Muscle layer of colon (tissue), 2 donors: ENCODE data around the gene NECTIN4.

ENCODE experiments used
- H3K27ac ChIP-seq: one replicate; pipeline ENCODE4 v1.7.0; 2013; ENCODE audit warnings: low read depth, mild to moderate bottlenecking, low read length, moderate library complexity
- H3K27me3 ChIP-seq, 2 donors: one replicate each; pipeline ENCODE4 v1.7.0; 2013; ENCODE audit warnings: low read length in 2 of 2, mild to moderate bottlenecking in 2 of 2; ENCODE audit not compliant: insufficient read depth in 2 of 2, control insufficient read depth in 1 of 2
- H3K36me3 ChIP-seq: one replicate; pipeline ENCODE4 v1.7.0; 2013; ENCODE audit warnings: mild to moderate bottlenecking, low read length; ENCODE audit not compliant: insufficient read depth
- H3K4me1 ChIP-seq: one replicate; pipeline ENCODE4 v1.7.0; 2013; ENCODE audit warnings: mild to moderate bottlenecking, low read length; ENCODE audit not compliant: insufficient read depth
- H3K4me3 ChIP-seq, 2 donors: one replicate each; pipeline ENCODE4 v1.7.0; 2013; ENCODE audit warnings: low read length in 2 of 2, low read depth in 1 of 2, mild to moderate bottlenecking in 1 of 2, moderate library complexity in 1 of 2
- H3K9ac ChIP-seq: one replicate; pipeline ENCODE4 v1.7.0; 2013; ENCODE audit warnings: low read length
- H3K9me3 ChIP-seq: one replicate; pipeline ENCODE4 v1.7.0; 2013; ENCODE audit warnings: mild to moderate bottlenecking, low read length
- donor health status: abdominal sarcoma.
- donor health status: Adenocarcinoma of cecum.

Gene NECTIN4

DNA sequence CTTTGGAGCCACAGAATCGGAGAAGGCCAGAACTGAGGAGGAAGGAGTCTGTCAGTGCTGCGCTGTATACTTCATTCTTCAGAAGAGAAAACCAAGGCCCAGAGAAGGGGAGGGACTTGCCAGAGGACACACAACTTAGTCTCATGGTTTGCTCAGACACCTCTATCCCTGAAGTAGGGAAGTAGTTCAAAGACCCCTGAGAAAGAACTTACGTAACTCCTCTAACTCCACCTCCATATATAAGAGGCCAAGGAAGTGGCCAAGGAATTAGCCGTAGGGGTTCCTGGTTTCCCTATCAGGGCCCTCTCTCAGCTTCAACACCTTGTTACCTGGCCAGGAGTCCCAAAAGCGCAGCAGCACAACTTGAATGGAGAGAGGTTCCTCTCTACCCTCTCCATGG is 580 bp upstream of the NECTIN4 start:
- Histone ChIP-seq H3K4me3 (no peak overlapping the region), H3K9ac (no peak overlapping the region), H3K27ac (no peak overlapping the region), H3K27me3 (no peaks in the 10 kb centered on the region), H3K9me3 (no peaks in the 10 kb centered on the region), H3K4me1 (no peaks in the 10 kb centered on the region), H3K36me3 (no peaks in the 10 kb centered on the region)

DNA sequence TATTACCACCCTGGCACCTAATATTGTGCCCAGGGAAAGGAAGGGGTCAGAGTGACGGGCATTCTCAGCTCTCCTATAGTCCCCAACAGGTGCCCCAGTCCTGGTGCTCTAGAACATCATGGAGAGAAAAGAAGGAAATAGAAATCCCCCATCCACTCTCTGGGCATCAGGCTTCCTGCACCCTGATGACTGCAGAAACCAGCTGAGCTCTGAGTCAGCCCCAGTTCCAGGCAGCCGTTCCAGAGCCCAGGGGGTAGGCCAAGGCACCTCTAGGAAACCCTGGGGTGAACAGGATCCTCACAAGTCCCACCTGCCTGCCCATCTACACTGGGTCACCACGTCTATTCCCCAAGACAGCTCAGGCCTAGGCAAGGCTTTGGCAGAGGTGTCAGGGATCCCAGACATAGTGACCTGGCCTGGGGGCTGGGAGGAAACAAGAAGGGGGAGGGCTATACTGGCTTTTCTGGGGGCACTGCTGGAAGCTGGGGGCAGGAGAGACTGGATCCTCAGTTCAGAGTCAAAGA is 709 bp downstream of the NECTIN4 start:
- Histone ChIP-seq H3K36me3 (no peaks in the 10 kb centered on the region), H3K4me3 (no peak overlapping the region), H3K4me1 (no peaks in the 10 kb centered on the region), H3K9ac (no peak overlapping the region), H3K9me3 (no peaks in the 10 kb centered on the region), H3K27ac (no peak overlapping the region), H3K27me3 (no peaks in the 10 kb centered on the region)

DNA sequence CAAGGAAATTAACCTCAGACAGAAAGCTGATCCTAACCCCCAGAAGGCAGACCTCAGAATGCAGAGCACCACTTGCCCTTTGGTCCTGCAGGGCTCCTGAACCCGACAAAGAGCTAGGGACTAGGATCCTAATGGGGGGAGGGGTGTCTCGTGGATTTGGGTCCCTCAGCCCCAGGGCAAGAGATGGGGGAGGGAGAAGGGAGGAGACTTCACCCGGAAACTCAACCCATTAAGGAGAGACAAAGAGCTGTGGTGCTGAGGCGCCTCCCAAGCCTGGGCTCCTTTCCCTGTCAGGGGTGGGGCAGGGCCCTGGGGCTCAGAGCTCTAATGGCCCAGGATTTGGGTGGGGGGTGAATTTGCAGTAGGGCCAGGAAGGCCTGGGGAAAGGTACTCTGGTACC is 2.9 kb downstream of the NECTIN4 start:
- Histone ChIP-seq H3K27ac (no peak overlapping the region), H3K4me3 (no peak overlapping the region), H3K4me1 (no peaks in the 10 kb centered on the region), H3K9ac (no peak overlapping the region), H3K36me3 (no peaks in the 10 kb centered on the region), H3K27me3 (no peaks in the 10 kb centered on the region), H3K9me3 (no peaks in the 10 kb centered on the region)

DNA sequence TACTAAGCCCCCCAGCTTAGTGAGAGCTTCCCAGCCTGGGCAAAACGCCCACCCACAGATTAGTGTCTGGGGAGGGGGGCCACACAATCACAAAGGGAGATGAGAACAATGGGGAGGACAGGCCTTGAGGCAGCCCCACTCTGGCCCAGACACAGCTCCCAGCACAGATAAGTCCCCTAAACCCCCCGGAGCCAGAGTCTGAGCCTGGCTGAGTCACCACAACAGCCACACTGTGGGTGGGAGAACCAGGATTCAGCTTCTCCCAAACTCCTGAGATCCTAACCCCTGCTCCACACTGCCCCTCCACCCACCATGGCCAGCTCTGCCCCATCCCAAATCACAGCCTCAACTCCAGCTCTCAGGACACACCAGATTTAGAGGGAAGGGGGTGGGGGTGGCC is 4.2 kb downstream of the NECTIN4 start:
- Histone ChIP-seq H3K9ac (no peak overlapping the region), H3K4me1 (no peaks in the 10 kb centered on the region), H3K4me3 (no peak overlapping the region), H3K27ac (no peak overlapping the region), H3K36me3 (no peaks in the 10 kb centered on the region), H3K27me3 (no peaks in the 10 kb centered on the region), H3K9me3 (no peaks in the 10 kb centered on the region)

DNA sequence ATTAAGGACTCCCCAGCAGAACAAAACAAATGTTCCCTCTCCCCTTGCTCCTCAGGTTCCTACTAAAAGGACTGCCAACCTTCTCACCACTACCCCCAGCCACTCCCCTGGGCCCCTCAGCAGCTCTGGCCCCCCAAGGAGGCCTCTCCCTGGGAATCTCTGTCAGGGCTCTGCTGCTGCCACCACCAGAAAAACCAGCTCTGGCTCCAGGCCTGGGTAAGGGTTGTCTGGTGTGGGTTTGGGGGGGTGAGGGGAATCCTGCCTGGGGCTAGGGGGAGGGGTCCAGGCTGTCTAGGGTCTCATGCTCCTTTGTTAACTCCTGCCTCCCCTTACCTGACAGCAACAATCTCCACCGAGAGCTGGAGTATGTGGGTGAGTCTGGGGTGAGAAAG is 4.8 kb downstream of the NECTIN4 start:
- Histone ChIP-seq H3K36me3 (no peaks in the 10 kb centered on the region), H3K4me3 (no peak overlapping the region), H3K4me1 (no peaks in the 10 kb centered on the region), H3K27me3 (peaks cover 0 to under 1% of the 10 kb centered on the region in 2 donors), H3K9me3 (no peaks in the 10 kb centered on the region), H3K27ac (no peak overlapping the region), H3K9ac (no peak overlapping the region)

DNA sequence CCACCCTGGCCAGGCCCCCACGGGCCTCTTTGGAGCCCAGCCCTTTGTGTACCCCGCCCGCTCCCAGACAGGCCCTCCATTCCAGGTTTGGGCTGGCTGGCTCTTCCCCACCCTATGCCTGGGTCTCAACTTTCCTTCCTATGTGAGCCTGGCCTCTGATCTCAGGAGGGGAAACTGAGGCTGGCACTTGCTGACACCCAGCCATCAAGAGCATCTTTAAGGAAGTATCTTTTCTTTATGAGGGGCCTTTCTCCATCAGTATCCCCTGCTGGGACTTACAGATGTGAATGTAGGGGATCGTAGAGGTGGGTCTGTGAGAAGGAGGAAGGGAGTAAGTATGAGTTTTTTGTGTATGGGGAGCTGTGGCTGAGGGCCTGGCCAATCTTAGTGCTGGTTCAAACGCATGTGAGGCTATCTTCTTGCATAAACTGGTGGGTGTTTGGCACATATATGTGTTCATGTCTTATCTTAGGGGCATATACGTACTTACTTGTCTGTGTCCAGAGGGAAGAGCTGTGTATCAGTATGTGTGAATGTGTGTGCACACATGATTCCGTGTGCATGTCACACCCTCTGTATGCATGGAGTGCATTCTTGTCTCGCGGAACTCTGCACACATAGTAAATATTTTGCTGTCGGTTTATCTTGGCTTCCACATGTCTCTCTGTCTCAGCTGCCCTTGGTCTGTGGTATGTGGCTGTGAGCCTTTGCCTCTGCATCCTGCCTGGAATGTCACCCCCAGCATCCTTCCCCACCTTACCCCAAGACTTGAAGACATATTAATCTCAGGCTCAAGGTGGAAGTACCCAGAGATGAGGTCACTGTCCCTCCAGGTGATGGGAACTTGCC is 5.4 kb downstream of the NECTIN4 start:
- Histone ChIP-seq H3K27me3 (peaks cover 0 to 6% of the 10 kb centered on the region in 2 donors), H3K36me3 (no peaks in the 10 kb centered on the region), H3K9ac (no peak overlapping the region), H3K4me1 (no peaks in the 10 kb centered on the region), H3K27ac (no peak overlapping the region), H3K4me3 (no peak overlapping the region), H3K9me3 (no peaks in the 10 kb centered on the region)

DNA sequence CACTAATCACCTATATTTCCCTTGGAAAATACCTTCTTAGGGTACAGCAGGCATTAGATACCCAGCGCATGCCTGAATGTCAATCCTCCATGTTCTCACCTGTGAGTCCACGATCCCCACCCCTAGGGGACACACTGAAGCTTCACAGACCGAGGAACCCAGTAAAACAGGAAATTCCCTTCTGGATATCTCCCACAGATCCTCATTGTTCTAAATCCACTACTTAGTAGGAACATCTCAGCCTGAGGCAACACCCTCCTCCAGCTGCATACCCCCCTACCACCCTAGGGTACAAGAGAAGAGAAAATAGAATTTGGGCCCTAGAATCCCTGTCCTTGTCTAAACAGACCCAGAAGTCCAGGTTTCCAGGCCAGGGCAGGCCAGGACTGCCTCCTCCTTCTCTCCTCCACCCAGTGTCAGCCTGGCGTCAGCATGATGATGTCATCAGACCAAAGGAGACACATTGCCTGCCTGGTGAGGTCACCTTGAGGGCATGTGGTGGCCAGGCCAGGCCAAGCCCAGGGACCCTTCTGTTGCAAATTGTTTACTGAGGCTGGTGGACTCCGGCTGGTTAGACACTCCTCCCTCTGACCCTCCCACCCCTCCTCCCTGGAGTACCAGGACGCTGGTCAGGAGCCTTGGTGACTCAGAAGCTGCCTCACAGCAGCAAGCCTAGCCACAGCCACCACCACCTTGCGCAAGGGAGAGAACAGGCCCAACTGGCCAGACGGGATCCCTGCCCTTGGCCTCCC is 6.2 kb downstream of the NECTIN4 start:
- no peaks in the 10 kb centered on the region for H3K9me3 ChIP-seq
- H3K4me1 ChIP-seq, result no peaks in the 10 kb centered on the region
- H3K36me3 ChIP-seq, result no peaks in the 10 kb centered on the region
- H3K27me3 ChIP-seq, result peaks cover 0 to 6% of the 10 kb centered on the region in 2 donors
- H3K4me3 ChIP-seq, result no peak overlapping the region
- no peak overlapping the region for H3K27ac ChIP-seq
- no peak overlapping the region for H3K9ac ChIP-seq

DNA sequence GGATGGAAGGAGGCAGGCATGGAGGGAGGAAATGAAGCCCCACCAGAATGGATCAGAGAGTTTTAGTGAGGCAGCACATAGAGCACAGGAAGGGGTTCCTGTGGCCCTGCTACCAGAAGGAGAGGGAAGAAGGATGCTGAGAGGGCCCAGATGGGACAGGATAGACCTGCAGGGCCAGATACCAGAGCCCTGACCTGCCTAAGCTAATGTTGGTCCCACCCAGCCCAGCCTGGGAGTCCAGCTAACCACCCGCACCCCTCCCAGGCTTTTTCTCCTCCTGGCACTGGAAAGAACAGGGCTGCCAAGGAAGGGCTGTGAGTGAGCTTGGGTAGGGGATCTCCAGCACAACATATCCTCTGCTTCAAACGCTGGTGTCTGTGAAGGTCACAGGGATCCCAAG is 6.9 kb downstream of the NECTIN4 start:
- Histone ChIP-seq H3K9ac (no peak overlapping the region), H3K4me1 (no peaks in the 10 kb centered on the region), H3K36me3 (no peaks in the 10 kb centered on the region), H3K27ac (no peak overlapping the region), H3K27me3 (peaks cover 0 to 6% of the 10 kb centered on the region in 2 donors), H3K9me3 (no peaks in the 10 kb centered on the region), H3K4me3 (no peak overlapping the region)

DNA sequence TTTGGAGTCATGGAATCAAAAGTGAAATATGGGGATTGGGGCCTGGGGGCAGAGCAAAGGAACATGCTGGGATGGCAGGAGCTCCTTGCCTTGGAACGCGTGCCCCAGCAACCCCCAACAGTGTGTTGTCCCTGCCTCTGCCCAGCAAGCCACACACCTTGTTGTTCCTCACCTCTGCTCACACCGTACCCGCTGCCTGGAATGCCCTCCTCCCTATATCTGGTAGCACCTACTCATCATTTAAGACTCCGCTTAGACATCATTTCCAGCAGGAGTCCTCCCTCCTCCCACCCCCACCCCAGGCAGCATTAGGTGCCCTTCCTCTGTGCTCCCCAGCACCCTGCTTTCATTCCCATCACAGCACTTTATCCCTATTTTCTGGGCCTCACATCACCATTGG is 7.8 kb downstream of the NECTIN4 start:
- H3K9me3 ChIP-seq, result no peaks in the 10 kb centered on the region
- no peak overlapping the region for H3K4me3 ChIP-seq
- H3K27me3 ChIP-seq, result peaks cover 0 to 6% of the 10 kb centered on the region in 2 donors
- H3K9ac ChIP-seq, result no peak overlapping the region
- H3K27ac ChIP-seq, result no peak overlapping the region
- no peaks in the 10 kb centered on the region for H3K36me3 ChIP-seq
- H3K4me1 ChIP-seq, result no peaks in the 10 kb centered on the region

DNA sequence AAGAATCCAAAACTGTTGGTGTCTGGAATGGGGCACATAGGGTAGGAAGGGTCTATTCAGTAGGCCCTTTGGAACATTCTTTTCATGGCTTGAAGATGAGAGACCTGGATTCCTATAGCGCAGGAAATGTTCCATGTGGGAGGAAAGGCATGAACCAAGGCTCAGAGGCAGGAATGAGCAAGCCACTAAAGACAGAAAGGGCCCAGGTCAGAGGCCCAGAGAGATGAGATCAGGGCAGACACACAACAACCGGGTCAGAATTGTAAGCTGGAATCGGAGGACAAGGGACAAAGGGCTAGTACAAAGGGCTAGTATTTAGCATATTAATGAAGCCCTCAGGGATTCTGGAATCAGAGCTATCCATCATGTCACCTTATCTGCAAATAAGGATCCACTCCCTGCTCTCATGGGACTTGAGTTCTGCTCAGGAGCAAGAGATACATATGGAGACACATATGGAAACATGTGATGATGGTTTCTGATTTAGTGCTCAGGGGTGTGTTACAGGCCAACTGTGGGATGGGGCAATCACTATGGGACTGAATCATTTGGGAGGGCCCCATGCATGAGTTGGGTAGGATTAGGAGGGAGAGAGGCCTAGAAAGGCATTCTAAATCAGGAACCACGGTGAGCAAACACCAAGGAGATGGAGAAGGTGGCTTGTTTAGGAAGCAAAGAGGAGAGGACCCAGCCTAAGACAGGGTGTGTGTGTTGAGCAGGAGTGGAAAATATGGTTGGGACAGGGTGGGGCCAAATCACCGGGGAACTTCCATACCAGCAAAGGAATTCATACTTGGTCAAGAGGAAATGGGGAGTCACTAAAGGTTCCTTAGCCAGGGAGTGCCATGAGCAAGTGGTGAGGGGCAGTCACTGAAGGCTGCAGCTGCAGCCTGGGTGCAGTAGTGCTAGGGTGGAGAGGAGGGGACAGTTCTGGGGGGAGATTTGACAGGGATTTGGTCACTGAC is 8.6 kb downstream of the NECTIN4 start:
- H3K27ac ChIP-seq, result no peak overlapping the region

More for the DNA sequence above, 8.6 kb downstream of the NECTIN4 start:
- H3K9me3 ChIP-seq, result no peaks in the 10 kb centered on the region
- no peaks in the 10 kb centered on the region for H3K4me1 ChIP-seq
- peaks cover 0 to 6% of the 10 kb centered on the region in 2 donors for H3K27me3 ChIP-seq
- H3K4me3 ChIP-seq, result no peak overlapping the region
- no peaks in the 10 kb centered on the region for H3K36me3 ChIP-seq
- no peak overlapping the region for H3K9ac ChIP-seq
